Stimulated activated CD8-positive, alpha-beta memory T cell treated with anti-CD3 and anti-CD28 coated beads, Interleukin-12 subunit alpha, Interleukin-12 subunit beta, amount 100 ng/mL, for 4 hours (primary cell): ENCODE results near the gene NRXN3.

Experiments used
- DNase-seq: peaks from one replicate; pipeline ENCODE4 v3.0.0-alpha.2; 2020; ENCODE audit warnings: low read depth

NRXN3 gene

GRCh38 chr14:79363291-79363690, 1193.1 kb downstream of the NRXN3 start:
- no peak for DNase-seq

- no peak for DNase-seq
These were observed 1199.5 kb downstream of the NRXN3 start for GRCh38 chr14:79369359-79370332.

GRCh38 chr14:79370969-79371368, 1200.8 kb downstream of the NRXN3 start:
- DNase-seq = no peak

GRCh38 chr14:79373451-79373850, 1203.3 kb downstream of the NRXN3 start:
- DNase-seq = no peak

- no peak for DNase-seq
These were observed 1205.2 kb downstream of the NRXN3 start for GRCh38 chr14:79375356-79375755.

- no peak for DNase-seq
These were observed 1206.4 kb downstream of the NRXN3 start for GRCh38 chr14:79376557-79376956.

GRCh38 chr14:79378020-79378419, 1207.8 kb downstream of the NRXN3 start:
- no peak for DNase-seq

- DNase-seq = no peak
These were observed 1209.1 kb downstream of the NRXN3 start for GRCh38 chr14:79379266-79379665.

GRCh38 chr14:79383031-79383430, 1212.9 kb downstream of the NRXN3 start:
- DNase-seq = no peak

GRCh38 chr14:79383475-79383874, 1213.3 kb downstream of the NRXN3 start:
- no peak for DNase-seq

- no peak for DNase-seq
These were observed 1224.9 kb downstream of the NRXN3 start for GRCh38 chr14:79395061-79395460.

GRCh38 chr14:79404874-79405511, 1234.8 kb downstream of the NRXN3 start:
- DNase-seq = no peak

GRCh38 chr14:79405512-79405910, 1235.3 kb downstream of the NRXN3 start:
- DNase-seq = no peak

- no peak for DNase-seq
These were observed 1237.4 kb downstream of the NRXN3 start for GRCh38 chr14:79407572-79407971.

- no peak for DNase-seq
These were observed 1238.5 kb downstream of the NRXN3 start for GRCh38 chr14:79408696-79409095.

GRCh38 chr14:79411403-79412174, 1241.4 kb downstream of the NRXN3 start:
- DNase-seq = no peak

- DNase-seq = no peak
These were observed 1242.6 kb downstream of the NRXN3 start for GRCh38 chr14:79412822-79413221.

GRCh38 chr14:79413734-79414428, 1243.7 kb downstream of the NRXN3 start:
- no peak for DNase-seq

GRCh38 chr14:79415726-79416125, 1245.6 kb downstream of the NRXN3 start:
- no peak for DNase-seq

- DNase-seq = no peak
These were observed 1247.8 kb downstream of the NRXN3 start for GRCh38 chr14:79417961-79418360.

- DNase-seq = no peak
These were observed 1248.7 kb downstream of the NRXN3 start for GRCh38 chr14:79418649-79419415.
